ENCODE measurements around the gene TRMT1.
A peak's percentile ranks its signal among the peaks of the same experiment; 100 is the strongest.

TRMT1 gene

GRCh38 chr19:13129384-13129783, 12.8 kb upstream of the TRMT1 start:
- no peak overlapping the region for H3K4me3 ChIP-seq (ENCODE audit: low read length)
- no peak for DNase-seq (ENCODE audit: low read depth, low spot score)

DNA sequence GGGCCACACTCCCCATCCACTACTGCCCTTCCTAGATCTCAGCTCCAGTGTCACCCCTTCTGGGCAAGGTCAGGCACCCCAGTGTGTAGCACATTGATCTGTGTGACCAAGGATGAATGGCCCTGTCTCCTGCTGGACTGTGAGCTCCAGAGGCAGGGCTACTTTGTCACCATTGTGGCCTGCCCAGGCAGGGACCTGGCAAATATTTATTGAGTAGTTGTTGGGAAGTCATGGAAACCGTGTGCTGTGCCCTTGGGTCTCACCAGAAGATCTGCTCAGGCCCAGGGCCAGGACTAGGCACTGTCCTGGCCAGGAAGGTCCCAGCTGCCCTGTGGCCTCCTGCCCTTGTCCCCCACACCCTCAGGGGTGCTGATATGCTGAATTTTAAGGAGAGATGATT, 12.0 kb upstream of the TRMT1 start:
- no peak overlapping the region for H3K4me3 ChIP-seq (ENCODE audit: low read length)
- no peak for DNase-seq (ENCODE audit: low read depth, low spot score)

- DNase-seq (ENCODE audit: low read depth, low spot score), result no peak
- H3K4me3 ChIP-seq (ENCODE audit: low read length), result no peak overlapping the region
Measured at GRCh38 chr19:13127811-13128575, 11.5 kb upstream of the TRMT1 start.

DNA sequence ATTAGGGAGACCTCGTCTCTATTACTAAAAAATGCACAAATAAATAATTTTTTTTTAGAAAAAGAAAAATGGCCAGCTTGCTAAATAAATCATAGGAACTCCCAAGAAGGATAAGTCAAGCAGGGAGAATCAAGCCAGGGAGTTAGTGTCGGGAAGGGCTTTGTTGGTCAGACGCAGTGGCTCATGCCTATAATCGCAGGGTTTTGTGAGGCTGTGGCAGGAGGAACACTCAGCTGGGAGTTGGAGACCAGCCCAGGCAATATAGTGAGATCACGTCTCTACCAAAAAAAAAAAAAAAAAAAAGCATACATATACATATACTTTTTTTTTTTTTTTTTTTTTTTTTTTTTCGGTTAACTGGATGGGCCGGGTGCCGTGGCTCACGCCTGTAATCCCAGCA, 10.5 kb upstream of the TRMT1 start:
- no peak overlapping the region for H3K4me3 ChIP-seq (ENCODE audit: low read length)
- DNase-seq (ENCODE audit: low read depth, low spot score), result no peak

DNA sequence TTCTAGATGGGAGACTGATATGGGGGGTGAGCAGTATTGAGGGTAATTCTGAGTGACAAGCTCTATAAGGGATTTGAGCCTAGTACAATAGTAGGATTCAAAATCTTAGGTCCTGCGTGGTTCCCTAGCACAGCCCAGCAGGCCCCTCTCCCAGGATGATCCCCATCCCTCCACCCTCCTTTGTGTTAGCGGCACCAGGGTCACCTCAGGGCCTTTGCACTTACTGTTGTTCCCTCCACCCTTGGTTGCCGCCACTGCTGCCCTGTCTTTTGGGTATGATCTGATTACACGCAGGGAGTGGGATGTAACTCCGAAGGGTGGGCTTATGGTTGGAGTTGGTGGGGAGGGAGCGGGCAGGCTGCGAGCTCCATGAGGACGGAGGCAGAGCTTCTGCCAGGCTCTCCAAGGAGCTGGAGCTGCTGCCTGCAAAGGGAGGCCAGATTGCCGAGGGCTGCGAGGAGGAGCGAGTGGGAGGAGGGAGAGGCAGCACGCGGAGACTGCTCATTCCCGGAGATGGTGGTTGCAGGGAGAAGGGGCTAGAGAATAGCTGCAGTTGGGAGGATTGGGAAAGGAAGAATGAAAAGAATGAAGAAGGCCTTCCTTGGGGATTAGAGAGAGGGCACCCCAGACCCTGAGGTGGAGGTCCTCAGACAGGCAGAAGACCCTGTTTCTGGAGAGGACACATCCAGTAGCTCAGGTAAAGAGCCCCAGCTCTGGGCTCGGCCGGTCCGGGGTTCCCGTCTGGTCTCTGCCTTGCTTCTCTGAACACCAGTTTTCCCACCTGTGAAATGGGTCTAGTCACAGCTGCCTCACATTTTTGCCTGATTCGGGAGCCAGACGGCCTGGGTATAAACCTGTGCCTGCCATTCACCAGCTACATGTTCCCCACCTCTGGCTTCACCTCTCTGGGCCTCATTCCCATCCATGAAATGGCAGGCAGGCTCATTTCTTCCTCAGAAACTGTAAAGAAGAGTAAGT, 6.7 kb upstream of the TRMT1 start:
- no peak overlapping the region for H3K4me3 ChIP-seq (ENCODE audit: low read length)
- no peak for DNase-seq (ENCODE audit: low read depth, low spot score)

- DNase-seq (ENCODE audit: low read depth, low spot score), result no peak
- no peak overlapping the region for H3K4me3 ChIP-seq (ENCODE audit: low read length)
Measured at GRCh38 chr19:13122275-13122878, 5.8 kb upstream of the TRMT1 start.

GRCh38 chr19:13121551-13122274, 5.2 kb upstream of the TRMT1 start:
- no peak overlapping the region for H3K4me3 ChIP-seq (ENCODE audit: low read length)
- DNase-seq (ENCODE audit: low read depth, low spot score), result no peak

GRCh38 chr19:13120817-13121216, 4.3 kb upstream of the TRMT1 start:
- DNase-seq (ENCODE audit: low read depth, low spot score), result no peak
- no peak overlapping the region for H3K4me3 ChIP-seq (ENCODE audit: low read length)

GRCh38 chr19:13120031-13120430, 3.5 kb upstream of the TRMT1 start:
- no peak overlapping the region for H3K4me3 ChIP-seq (ENCODE audit: low read length)
- no peak for DNase-seq (ENCODE audit: low read depth, low spot score)

GRCh38 chr19:13119627-13120026, 3.1 kb upstream of the TRMT1 start:
- no peak for DNase-seq (ENCODE audit: low read depth, low spot score)
- H3K4me3 ChIP-seq (ENCODE audit: low read length), result peak overlapping the region; percentile 82

DNA sequence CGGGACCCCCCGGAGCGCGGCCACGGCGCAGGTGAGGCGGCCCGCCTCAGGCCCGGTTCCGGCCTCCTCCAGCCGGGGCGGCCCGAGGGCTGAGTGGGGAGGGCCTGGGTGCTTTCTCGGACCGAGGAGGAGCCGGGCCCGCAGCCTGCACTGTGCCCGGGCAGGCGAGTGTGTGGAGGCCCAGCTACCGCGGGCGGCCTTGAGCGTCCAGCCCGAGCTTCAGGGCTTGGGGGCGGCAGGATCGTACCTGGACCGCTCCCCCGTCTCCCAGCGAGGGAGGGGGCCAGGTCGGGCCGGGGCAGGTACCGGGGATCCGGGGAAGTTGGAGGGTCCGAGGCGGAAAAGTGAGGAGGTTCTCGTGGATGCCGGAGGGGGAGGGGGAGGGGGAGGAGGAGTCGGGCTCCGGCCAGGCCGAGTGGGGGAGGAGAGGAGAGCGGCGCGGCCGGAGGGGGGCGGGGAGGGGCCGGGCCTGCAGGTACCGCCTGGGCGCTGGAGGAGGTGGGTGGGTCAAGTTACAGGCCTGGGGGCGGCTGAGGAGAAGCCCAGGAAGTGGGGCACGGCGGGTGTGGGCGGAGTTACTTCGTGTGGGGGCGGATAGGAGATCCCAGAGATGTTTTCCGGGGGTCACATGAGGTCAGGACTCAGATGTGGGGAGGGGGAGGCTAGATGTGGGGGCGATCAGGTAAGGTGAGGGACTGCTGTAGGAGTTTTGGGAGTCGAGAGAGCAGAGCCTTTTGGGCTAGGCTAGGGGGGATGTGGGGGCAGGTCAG, 2.1 kb upstream of the TRMT1 start:
- H3K4me3 ChIP-seq (ENCODE audit: low read length), result peak overlapping the region; percentile 82
- DNase-seq (ENCODE audit: low read depth, low spot score), result no peak

DNA sequence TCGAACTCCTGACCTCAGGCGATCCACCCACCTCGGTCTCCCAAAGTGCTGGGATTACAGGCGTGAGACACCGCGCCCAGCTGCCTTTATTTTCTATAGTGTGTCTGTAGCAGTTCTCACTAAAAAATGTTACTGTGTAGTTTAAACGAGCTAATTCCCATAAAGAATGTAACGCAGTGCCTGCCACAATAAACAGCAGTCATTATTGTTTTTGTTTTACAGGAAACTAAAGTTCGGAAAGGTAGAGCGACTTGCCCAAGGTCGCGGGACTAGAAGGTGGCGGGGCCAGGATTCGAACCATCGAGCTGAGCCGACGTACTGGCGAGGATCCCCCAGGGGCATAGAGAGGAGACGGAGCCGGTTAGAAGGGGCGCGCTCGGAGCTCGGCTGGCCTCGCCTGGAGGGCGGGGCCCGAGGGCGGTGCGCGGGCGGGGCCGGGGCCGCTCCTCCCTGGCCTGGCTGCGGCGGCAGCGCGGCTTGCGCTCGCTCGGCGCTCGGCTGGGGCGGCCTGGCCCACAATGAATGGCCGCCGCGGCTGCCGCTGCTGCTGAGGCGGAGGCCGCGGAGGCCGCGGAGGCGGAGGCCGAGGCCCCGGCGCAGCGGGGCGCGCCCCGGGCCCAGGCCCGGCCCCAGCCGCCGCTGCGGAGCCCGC, 1.4 kb upstream of the TRMT1 start, which contains the start of gene NACC1:
TSS of gene NACC1 (plus strand) at position 493 of the 652 bp plus-strand sequence. CDS start 16,944 bp downstream, outside the sequence.
- peak within 1 kb of the TSS; percentile 97 for H3K4me3 ChIP-seq (ENCODE audit: low read length)
- DNase-seq (ENCODE audit: low read depth, low spot score), result peak; percentile 84

DNA sequence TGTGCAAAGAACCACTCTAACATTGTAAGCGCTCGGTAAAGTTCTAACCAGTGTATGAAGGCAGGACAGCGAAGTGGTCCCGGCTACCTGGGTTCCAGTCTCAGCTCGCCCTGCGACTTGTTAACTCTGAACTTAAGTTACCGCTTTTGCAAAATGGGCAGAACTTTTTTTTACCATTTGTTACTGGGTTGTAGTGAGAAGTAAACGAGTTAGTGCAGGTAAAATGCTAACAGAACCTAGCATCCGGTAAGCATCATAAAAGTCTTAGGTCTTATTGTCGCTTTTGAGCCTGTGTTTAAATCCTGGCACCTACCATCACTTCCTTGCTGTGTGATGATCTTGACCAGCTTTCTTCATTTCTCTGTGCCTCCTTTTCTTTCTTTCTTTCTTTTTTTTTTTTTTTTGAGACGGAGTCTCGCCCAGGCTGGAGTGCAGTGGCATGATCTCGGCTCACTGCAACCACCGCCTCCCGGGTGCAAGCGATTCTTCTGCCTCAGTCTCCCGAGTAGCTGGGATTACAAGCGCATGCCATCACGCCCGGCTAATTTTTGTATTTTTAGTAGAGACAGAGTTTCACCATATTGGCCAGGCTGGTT, 734 bp upstream of the TRMT1 start:
- H3K4me3 ChIP-seq (ENCODE audit: low read length), result peak overlapping the region; percentile 97
- DNase-seq (ENCODE audit: low read depth, low spot score), result no peak

DNA sequence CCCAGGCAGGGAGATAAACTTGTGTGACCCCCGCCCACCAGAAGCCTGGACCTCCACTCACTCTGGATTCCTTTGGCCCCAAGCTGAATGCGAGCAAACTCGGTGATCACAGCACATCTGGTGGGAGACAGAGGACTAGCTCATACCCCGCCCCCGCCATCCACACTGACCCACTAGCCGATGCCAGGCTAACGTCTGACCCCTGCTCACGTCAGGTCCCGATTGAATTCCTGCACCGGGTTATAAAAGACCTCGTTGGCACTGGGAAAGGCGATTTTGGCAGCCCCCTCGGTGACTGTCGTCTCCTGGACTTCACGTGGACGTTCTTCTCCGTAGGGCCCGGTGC, 631 bp downstream of the TRMT1 start:
- DNase-seq (ENCODE audit: low read depth, low spot score), result no peak
- H3K4me3 ChIP-seq (ENCODE audit: low read length), result peak overlapping the region; percentile 97

- no peak for DNase-seq (ENCODE audit: low read depth, low spot score)
- H3K4me3 ChIP-seq (ENCODE audit: low read length), result no peak overlapping the region
Measured at GRCh38 chr19:13112555-13112954, 4.0 kb downstream of the TRMT1 start.

- no peak overlapping the region for H3K4me3 ChIP-seq (ENCODE audit: low read length)
- DNase-seq (ENCODE audit: low read depth, low spot score), result no peak
Measured at GRCh38 chr19:13110099-13110610, 6.4 kb downstream of the TRMT1 start.

GRCh38 chr19:13109361-13110098, 7.0 kb downstream of the TRMT1 start:
- no peak overlapping the region for H3K4me3 ChIP-seq (ENCODE audit: low read length)
- no peak for DNase-seq (ENCODE audit: low read depth, low spot score)
